ENCODE results near the gene C19orf73.
A peak's percentile ranks its signal among the peaks of the same experiment; 100 is the strongest.

Gene C19orf73

GRCh38 chr19:49120868-49121267 is 1.9 kb upstream of the C19orf73 start:
- DNase-seq = no peak

- no peak for DNase-seq
Measured at GRCh38 chr19:49120325-49120683, 1.4 kb upstream of the C19orf73 start.

GRCh38 chr19:49119411-49120324 is 725 bp upstream of the C19orf73 start, which contains the start of gene PPFIA3:
Gene PPFIA3, plus strand, starts transcription at chr19:49119544. Its CDS starts 8,330 bp downstream, at chr19:49127874.
- no peak for DNase-seq

- DNase-seq = no peak
Measured at GRCh38 chr19:49117677-49118564, 1.0 kb downstream of the C19orf73 start.

GRCh38 chr19:49116544-49116943 is 2.4 kb downstream of the C19orf73 start:
- no peak for DNase-seq

- DNase-seq = peak; percentile 16
Measured at GRCh38 chr19:49114630-49115363, 4.1 kb downstream of the C19orf73 start.

GRCh38 chr19:49113762-49114629 is 4.9 kb downstream of the C19orf73 start, which contains the start of gene LIN7B:
Gene LIN7B, plus strand, starts transcription at chr19:49114370. Its CDS starts 35 bp downstream, at chr19:49114405.
- peak; percentile 70 for DNase-seq

- DNase-seq = no peak
Measured at GRCh38 chr19:49111218-49111998, 7.5 kb downstream of the C19orf73 start.

GRCh38 chr19:49110567-49110966 is 8.4 kb downstream of the C19orf73 start:
- no peak for DNase-seq

- DNase-seq = no peak
Measured at GRCh38 chr19:49109569-49110233, 9.2 kb downstream of the C19orf73 start.

- DNase-seq = no peak
Measured at GRCh38 chr19:49109051-49109450, 9.9 kb downstream of the C19orf73 start.

- no peak for DNase-seq
Measured at GRCh38 chr19:49107625-49108459, 11.1 kb downstream of the C19orf73 start.

- DNase-seq = peak; percentile 46
Measured at GRCh38 chr19:49106648-49107135, 12.3 kb downstream of the C19orf73 start.

GRCh38 chr19:49104229-49104864 is 14.6 kb downstream of the C19orf73 start:
- DNase-seq = no peak

- no peak for DNase-seq
Measured at GRCh38 chr19:49103331-49104085, 15.4 kb downstream of the C19orf73 start.

GRCh38 chr19:49102303-49102702 is 16.6 kb downstream of the C19orf73 start:
- DNase-seq = no peak

GRCh38 chr19:49101160-49101559 is 17.8 kb downstream of the C19orf73 start:
- DNase-seq = no peak

GRCh38 chr19:49098795-49099194 is 20.1 kb downstream of the C19orf73 start:
- no peak for DNase-seq

Data from activated effector memory CD4-positive, alpha-beta T cell treated with Interleukin-2 at 50 U/mL for 16 hours (primary cell).